GM18508 (cell line): ENCODE data around the gene VKORC1L1.

Experiments used
- ATAC-seq: cut with Tn5 transposase; IDR thresholded peaks from one replicate; pipeline ENCODE4 v1.9.1; 2021; ENCODE audit warnings: moderate number of reproducible peaks; ENCODE audit not compliant: insufficient read depth, unreplicated experiment

VKORC1L1 gene

DNA sequence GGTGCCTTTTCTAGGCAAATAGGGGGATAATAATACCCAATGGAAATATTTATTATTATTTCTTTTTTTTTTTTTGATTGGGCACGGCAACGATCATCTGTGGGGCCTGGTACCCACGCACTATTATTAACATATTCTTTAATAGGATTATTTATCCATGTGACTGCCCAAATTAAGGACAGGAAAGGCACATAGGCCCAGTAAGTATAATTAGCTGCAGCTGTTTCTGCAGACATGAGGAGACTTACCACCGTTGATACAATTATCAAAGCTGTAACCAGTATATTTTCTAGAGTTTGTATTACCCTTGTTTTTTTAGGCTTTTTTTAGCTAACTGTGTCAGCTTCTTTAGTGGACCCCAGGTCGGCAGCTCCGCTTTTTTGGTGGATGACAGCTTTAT is 134.4 kb downstream of the VKORC1L1 start:
- ATAC-seq = no peak
